GM18508 (cell line): ENCODE measurements around the gene GCA.

Experiments used
- ATAC-seq: cut with Tn5 transposase; IDR thresholded peaks from one replicate; pipeline ENCODE4 v1.9.1; 2021; ENCODE audit warnings: moderate number of reproducible peaks; ENCODE audit not compliant: insufficient read depth, unreplicated experiment

The GCA gene

GRCh38 chr2:162327134-162327769, 16.7 kb upstream of the GCA start:
- no peak for ATAC-seq

GRCh38 chr2:162327806-162328205, 16.1 kb upstream of the GCA start:
- ATAC-seq, result no peak

GRCh38 chr2:162328424-162329157, 15.3 kb upstream of the GCA start:
- ATAC-seq, result no peak

GRCh38 chr2:162330881-162331280, 13.1 kb upstream of the GCA start:
- no peak for ATAC-seq

GRCh38 chr2:162333968-162334367, 10.0 kb upstream of the GCA start:
- no peak for ATAC-seq

- ATAC-seq, result no peak
Measured at GRCh38 chr2:162337868-162338267, 6.1 kb upstream of the GCA start.

- ATAC-seq, result no peak
Measured at GRCh38 chr2:162340822-162341221, 3.1 kb upstream of the GCA start.

GRCh38 chr2:162342321-162342720, 1.6 kb upstream of the GCA start:
- ATAC-seq, result no peak

- ATAC-seq, result no peak
Measured at GRCh38 chr2:162342841-162343240, 1.1 kb upstream of the GCA start.

GRCh38 chr2:162343492-162343823, 474 bp upstream of the GCA start:
- no peak for ATAC-seq

GRCh38 chr2:162344617-162344950, 652 bp downstream of the GCA start:
- peak; percentile 10 for ATAC-seq

- no peak for ATAC-seq
Measured at GRCh38 chr2:162365392-162365791, 21.5 kb downstream of the GCA start.

- ATAC-seq, result no peak
Measured at GRCh38 chr2:162368494-162368893, 24.6 kb downstream of the GCA start.

- ATAC-seq, result no peak
Measured at GRCh38 chr2:162369551-162369950, 25.6 kb downstream of the GCA start.

GRCh38 chr2:162370931-162371330, 27.0 kb downstream of the GCA start:
- ATAC-seq, result no peak

- no peak for ATAC-seq
Measured at GRCh38 chr2:162372818-162373217, 28.9 kb downstream of the GCA start.

- ATAC-seq, result no peak
Measured at GRCh38 chr2:162379719-162380580, 36.0 kb downstream of the GCA start.

GRCh38 chr2:162381851-162382250, 37.9 kb downstream of the GCA start:
- ATAC-seq, result no peak

- ATAC-seq, result no peak
Measured at GRCh38 chr2:162382278-162382677, 38.3 kb downstream of the GCA start.

- no peak for ATAC-seq
Measured at GRCh38 chr2:162385536-162385935, 41.6 kb downstream of the GCA start.

- no peak for ATAC-seq
Measured at GRCh38 chr2:162390801-162391200, 46.9 kb downstream of the GCA start.
